IMR-90 (cell line): Measurements from ENCODE around the gene PRMT2. TPM values are rescaled to one million over a fixed set of nuclear protein-coding genes. Genes with fewer than 3 reads are reported as not detected.

Experiments used
- ATAC-seq: fragments of 200-7000 bp; cut with Tn5 transposase; 2 replicates; pipeline ENCODE4 v1.9.1; 2020; ENCODE audit warnings: low read depth, mild to moderate bottlenecking, moderate library complexity
- BruUV-seq: library from RNA; stranded (reverse); fragments of 400-500 nt; replicated peaks from 2 replicates; lab custom pipeline; 2021; lab: Mats Ljungman, UMichigan
- CTCF ChIA-PET: fragments of 300-600 bp; formaldehyde crosslinking; extraction: SDS; loops from one replicate; lab custom pipeline; 2021; ENCODE audit warnings: antibody characterized with exemption; lab: Yijun Ruan, JAX
- POLR2A ChIA-PET: fragments of 300-600 bp; sonication (Branson Sonifier 250); formaldehyde crosslinking; loops from one replicate; lab custom pipeline; 2022; ENCODE audit warnings: antibody characterized with exemption; ENCODE audit not compliant: unreplicated experiment; lab: Charles Lee
- DNase-seq: peaks from one replicate; pipeline ENCODE4 v3.0.0; 2013
- H2AFZ ChIP-seq: replicated peaks from 2 replicates; pipeline ENCODE3; 2013; ENCODE audit warnings: low read length, mild to moderate bottlenecking; ENCODE audit not compliant: poor library complexity
- H2AK5ac ChIP-seq: 2 replicates; pipeline ENCODE4 v1.6.1; 2013; ENCODE audit warnings: low read depth, low read length, inconsistent platforms
- H2AK9ac ChIP-seq: replicated peaks from 2 replicates; pipeline ENCODE3; 2013; ENCODE audit warnings: mild to moderate bottlenecking, low read depth, low read length, moderate library complexity; ENCODE audit not compliant: poor library complexity
- H2BK120ac ChIP-seq: 2 replicates; pipeline ENCODE4 v1.6.1; 2013; ENCODE audit warnings: low read depth, low read length, inconsistent platforms
- H2BK15ac ChIP-seq: 3 replicates; pipeline ENCODE4 v1.6.1; 2013; ENCODE audit warnings: low read depth, low read length, inconsistent platforms
- H2BK20ac ChIP-seq: 2 replicates; pipeline ENCODE4 v1.6.1; 2013; ENCODE audit warnings: low read depth, mild to moderate bottlenecking, inconsistent platforms, low read length, moderate library complexity
- H2BK5ac ChIP-seq: 2 replicates; pipeline ENCODE4 v1.6.1; 2013; ENCODE audit warnings: mild to moderate bottlenecking, low read depth, low read length, inconsistent platforms; ENCODE audit not compliant: poor library complexity, severe bottlenecking
- H3K14ac ChIP-seq: replicated peaks from 2 replicates; pipeline ENCODE4 v1.6.1; 2013; ENCODE audit warnings: low read depth, low read length, inconsistent platforms
- H3K18ac ChIP-seq: 2 replicates; pipeline ENCODE4 v1.6.1; 2013; ENCODE audit warnings: low read depth, low read length, control low read depth
- H3K23ac ChIP-seq: 2 replicates; pipeline ENCODE4 v1.6.1; 2013; ENCODE audit warnings: low read depth, low read length, inconsistent platforms
- H3K27ac ChIP-seq: 2 replicates; pipeline ENCODE4 v1.5.1; 2013; ENCODE audit warnings: mild to moderate bottlenecking, control low read depth, low read length; ENCODE audit not compliant: insufficient read depth
- H3K27me3 ChIP-seq: 2 replicates; pipeline ENCODE4 v1.6.1; 2013; ENCODE audit warnings: low read length; ENCODE audit not compliant: control insufficient read depth, insufficient read depth
- H3K36me3 ChIP-seq: 2 replicates; pipeline ENCODE4 v1.6.1; 2013; ENCODE audit warnings: low read length, mixed read lengths; ENCODE audit not compliant: control insufficient read depth, insufficient read depth
- H3K4ac ChIP-seq: 2 replicates; pipeline ENCODE4 v1.6.1; 2013; ENCODE audit warnings: low read depth, low read length, inconsistent platforms
- H3K4me1 ChIP-seq: 2 replicates; pipeline ENCODE4 v1.6.1; 2013; ENCODE audit warnings: low read length, mixed read lengths; ENCODE audit not compliant: control insufficient read depth, insufficient read depth
- H3K4me2 ChIP-seq: 2 replicates; pipeline ENCODE4 v1.6.1; 2013; ENCODE audit warnings: low read depth, mild to moderate bottlenecking, control low read depth, low read length, moderate library complexity
- H3K4me3 ChIP-seq: 2 replicates; pipeline ENCODE4 v1.5.1; 2013; ENCODE audit warnings: low read depth, mild to moderate bottlenecking, control low read depth, low read length, moderate library complexity; ENCODE audit not compliant: insufficient read depth
- H3K56ac ChIP-seq: 2 replicates; pipeline ENCODE4 v1.6.1; 2013; ENCODE audit warnings: low read length, inconsistent platforms; ENCODE audit not compliant: insufficient read depth; ENCODE audit errors: extremely low read depth
- H3K79me1 ChIP-seq, 2 experiments: 2 replicates each; pipeline ENCODE4 v1.6.1; 2013; ENCODE audit warnings: low read length in 2 of 2, inconsistent platforms in 1 of 2, low read depth in 1 of 2
- H3K9ac ChIP-seq: 2 replicates; pipeline ENCODE4 v1.6.1; 2013; ENCODE audit warnings: low read depth, low read length, control low read depth
- H3K9me1 ChIP-seq: 2 replicates; pipeline ENCODE4 v1.6.1; 2013; ENCODE audit warnings: low read length, inconsistent platforms; ENCODE audit not compliant: insufficient read depth
- H3K9me3 ChIP-seq: 2 replicates; pipeline ENCODE4 v1.6.1; 2013; ENCODE audit warnings: low read length; ENCODE audit not compliant: control insufficient read depth, insufficient read depth
- H4K20me1 ChIP-seq: 2 replicates; pipeline ENCODE4 v1.6.1; 2013; ENCODE audit warnings: low read length, inconsistent platforms; ENCODE audit not compliant: insufficient read depth
- H4K5ac ChIP-seq: 2 replicates; pipeline ENCODE4 v1.6.1; 2013; ENCODE audit warnings: mild to moderate bottlenecking, low read depth, low read length, control low read depth
- H4K8ac ChIP-seq, 2 experiments: 2 replicates each; pipeline ENCODE4 v1.6.1; 2013; ENCODE audit warnings: low read depth in 2 of 2, low read length in 2 of 2, control low read depth in 1 of 2, inconsistent platforms in 1 of 2
- H4K91ac ChIP-seq: 2 replicates; pipeline ENCODE4 v1.6.1; 2013; ENCODE audit warnings: low read depth, low read length, inconsistent platforms; ENCODE audit not compliant: insufficient read depth
- BHLHE40 ChIP-seq: fragments of 150-350 bp; IDR thresholded peaks from 2 replicates; pipeline ENCODE4 v1.6.1; 2016; ENCODE audit warnings: mild to moderate bottlenecking, low read depth, low read length
- CEBPB ChIP-seq: IDR thresholded peaks from 2 replicates; pipeline ENCODE4 v1.6.1; 2012; ENCODE audit warnings: low read depth, low read length, improper control_type of control experiment
- CHD1 ChIP-seq: IDR thresholded peaks from 2 replicates; pipeline ENCODE4 v1.6.1; 2012; ENCODE audit warnings: low read depth, low read length, improper control_type of control experiment
- ELK1 ChIP-seq: fragments of 150-350 bp; IDR thresholded peaks from 2 replicates; pipeline ENCODE4 v1.6.1; 2016; ENCODE audit warnings: low read depth, mild to moderate bottlenecking, low read length, moderate library complexity, borderline replicate concordance
- MAFK ChIP-seq: IDR thresholded peaks from 2 replicates; pipeline ENCODE4 v1.6.1; 2012; ENCODE audit warnings: low read depth, low read length, improper control_type of control experiment
- MAZ ChIP-seq: IDR thresholded peaks from 2 replicates; pipeline ENCODE4 v1.6.1; 2012; ENCODE audit warnings: low read depth, mild to moderate bottlenecking, low read length, improper control_type of control experiment, moderate library complexity, borderline replicate concordance
- MXI1 ChIP-seq: IDR thresholded peaks from 2 replicates; pipeline ENCODE4 v1.6.1; 2012; ENCODE audit warnings: low read depth, mild to moderate bottlenecking, low read length, moderate library complexity, borderline replicate concordance
- NFE2L2 ChIP-seq: fragments of 150-350 bp; IDR thresholded peaks from 2 replicates; pipeline ENCODE4 v1.6.1; 2016; ENCODE audit warnings: low read depth, mild to moderate bottlenecking, low read length
- POLR2A ChIP-seq: IDR thresholded peaks from 2 replicates; pipeline ENCODE4 v1.6.1; 2012; ENCODE audit warnings: mild to moderate bottlenecking, low read depth, low read length
- RAD21 ChIP-seq: IDR thresholded peaks from 2 replicates; pipeline ENCODE4 v1.6.1; 2012; ENCODE audit warnings: low read length, improper control_type of control experiment
- RCOR1 ChIP-seq: IDR thresholded peaks from 2 replicates; pipeline ENCODE4 v1.6.1; 2012; ENCODE audit warnings: mild to moderate bottlenecking, low read length, improper control_type of control experiment; ENCODE audit not compliant: insufficient replicate concordance
- SMC3 ChIP-seq: fragments of 150-350 bp; IDR thresholded peaks from 2 replicates; pipeline ENCODE4 v1.6.1; 2016; ENCODE audit warnings: low read depth, mild to moderate bottlenecking, antibody characterized with exemption, low read length, moderate library complexity
- WGBS, 2 experiments: methylation state at CpG; one replicate each; pipeline versions ENCODE4 v1.1.5 to v1.1.7; 2013; ENCODE audit warnings: missing lambda C conversion rate in 2 of 2; ENCODE audit not compliant: insufficient read length in 1 of 2; ENCODE audit errors: extremely low coverage in 2 of 2; 5-methylcytosine and 5-hydroxymethylcytosine counted together
- dilution Hi-C: fragments of 300-500 bp; cut with HindIII; formaldehyde crosslinking; loops from one replicate; pipeline ENCODE4 v1.14.3; 2018; ENCODE audit warnings: low sequenced_read_pairs; ENCODE audit not compliant: unreplicated experiment
- in situ Hi-C: fragments of 300-500 bp; cut with MboI; formaldehyde crosslinking; loops from 3 replicates; pipeline ENCODE4 v1.14.3; 2019; ENCODE audit warnings: low sequenced_read_pairs, inconsistent platforms, mixed read lengths
- intact Hi-C: fragments of 100-400 bp; cut with micrococcal nuclease; formaldehyde crosslinking; loops from 2 replicates; pipeline ENCODE4 v1.10.0; 2022
- polyA plus RNA-seq, 3 experiments: library from polyadenylated mRNA; depleted of rRNA; stranded (reverse); fragments of >200 nt; gene quantifications; 2 replicates each; pipeline ENCODE4 v1.2.3, GENCODE V29; 2012; ENCODE audit warnings: low replicate concordance in 1 of 3
- total RNA-seq: library from RNA; depleted of rRNA; stranded (reverse); fragments of >200 nt; gene quantifications from 2 replicates; pipeline ENCODE4 v1.2.3, GENCODE V29; 2012
- TF ChIP-seq, protein P1 (sequence below): conservative IDR thresholded peaks from 2 replicates; pipeline ENCODE4 v1.5.1; 2012; ENCODE audit warnings: mild to moderate bottlenecking, low read depth, low read length, improper control_type of control experiment
- TF ChIP-seq, protein P2 (sequence below): fragments of 150-350 bp; IDR thresholded peaks from 2 replicates; pipeline ENCODE4 v1.6.1; 2017; ENCODE audit warnings: mild to moderate bottlenecking, antibody characterized with exemption, low read length, low read depth

Gene PRMT2
- total and polyA plus RNA-seq, 2 of the 4 experiments (the other 2 are of a cell fraction) = 126 to 159 TPM

DNA sequence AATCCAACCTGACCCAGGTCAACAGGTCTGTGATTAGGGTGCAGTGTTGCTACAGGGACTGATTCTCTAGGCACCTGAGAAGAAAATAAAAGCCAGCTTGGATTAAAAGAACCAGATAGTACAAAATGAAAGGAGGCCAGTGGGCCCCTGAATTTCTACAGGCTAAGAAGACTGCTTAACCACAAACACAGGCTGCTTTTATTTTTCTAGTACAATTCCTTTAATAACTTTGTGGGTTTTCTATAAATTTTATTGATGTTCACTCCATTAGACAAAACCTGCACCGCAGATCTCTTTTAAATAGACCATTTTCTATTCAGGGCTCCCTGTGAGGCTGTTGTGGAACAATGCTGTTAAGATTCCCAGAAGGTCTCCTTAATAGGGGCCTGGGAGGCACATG, 9.7 kb upstream of the PRMT2 start:
- Histone ChIP-seq H2AK9ac (no peak overlapping the region), H3K4ac (no peak overlapping the region), H3K9me1 (no peaks in the 10 kb centered on the region; the same call in 1 of the 2 replicates), H3K18ac (no peak overlapping the region), H4K8ac (no peak overlapping the region), H3K27ac (no peak overlapping the region), H4K91ac (no peak overlapping the region), H3K27me3 (peaks cover 6% of the 10 kb centered on the region), H3K79me1 (no peaks in the 10 kb centered on the region), H3K36me3 (no peaks in the 10 kb centered on the region), H4K20me1 (no peaks in the 10 kb centered on the region), H3K23ac (no peak overlapping the region), H3K4me1 (no peaks in the 10 kb centered on the region), H3K9me3 (peaks cover 16% of the 10 kb centered on the region), H3K14ac (no peak overlapping the region), H2AFZ (no peak overlapping the region), H3K9ac (no peak overlapping the region), H3K56ac (no peak overlapping the region), H2BK5ac (no peak overlapping the region), H3K4me2 (no peak overlapping the region), H4K5ac (no peak overlapping the region), H2BK20ac (no peak overlapping the region), H2AK5ac (no peak overlapping the region), H3K4me3 (no peak overlapping the region), H2BK15ac (no peak overlapping the region), H2BK120ac (no peak overlapping the region)
- dilution Hi-C loops = no loop called here
- CTCF ChIA-PET = no interaction called here
- no peak for DNase-seq
- in situ Hi-C loops = no loop called here
- POLR2A ChIA-PET = no interaction called here
- no CpG with 5 or more reads among the region's 1 CpG for WGBS, 2 experiments
- no peak for TF ChIP-seq CHD1
- no peak for TF ChIP-seq MAFK
- TF ChIP-seq, protein P1, sequence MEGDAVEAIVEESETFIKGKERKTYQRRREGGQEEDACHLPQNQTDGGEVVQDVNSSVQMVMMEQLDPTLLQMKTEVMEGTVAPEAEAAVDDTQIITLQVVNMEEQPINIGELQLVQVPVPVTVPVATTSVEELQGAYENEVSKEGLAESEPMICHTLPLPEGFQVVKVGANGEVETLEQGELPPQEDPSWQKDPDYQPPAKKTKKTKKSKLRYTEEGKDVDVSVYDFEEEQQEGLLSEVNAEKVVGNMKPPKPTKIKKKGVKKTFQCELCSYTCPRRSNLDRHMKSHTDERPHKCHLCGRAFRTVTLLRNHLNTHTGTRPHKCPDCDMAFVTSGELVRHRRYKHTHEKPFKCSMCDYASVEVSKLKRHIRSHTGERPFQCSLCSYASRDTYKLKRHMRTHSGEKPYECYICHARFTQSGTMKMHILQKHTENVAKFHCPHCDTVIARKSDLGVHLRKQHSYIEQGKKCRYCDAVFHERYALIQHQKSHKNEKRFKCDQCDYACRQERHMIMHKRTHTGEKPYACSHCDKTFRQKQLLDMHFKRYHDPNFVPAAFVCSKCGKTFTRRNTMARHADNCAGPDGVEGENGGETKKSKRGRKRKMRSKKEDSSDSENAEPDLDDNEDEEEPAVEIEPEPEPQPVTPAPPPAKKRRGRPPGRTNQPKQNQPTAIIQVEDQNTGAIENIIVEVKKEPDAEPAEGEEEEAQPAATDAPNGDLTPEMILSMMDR = no peak
- no peak for TF ChIP-seq NFE2L2
- TF ChIP-seq RCOR1 = no peak
- TF ChIP-seq, protein P2, sequence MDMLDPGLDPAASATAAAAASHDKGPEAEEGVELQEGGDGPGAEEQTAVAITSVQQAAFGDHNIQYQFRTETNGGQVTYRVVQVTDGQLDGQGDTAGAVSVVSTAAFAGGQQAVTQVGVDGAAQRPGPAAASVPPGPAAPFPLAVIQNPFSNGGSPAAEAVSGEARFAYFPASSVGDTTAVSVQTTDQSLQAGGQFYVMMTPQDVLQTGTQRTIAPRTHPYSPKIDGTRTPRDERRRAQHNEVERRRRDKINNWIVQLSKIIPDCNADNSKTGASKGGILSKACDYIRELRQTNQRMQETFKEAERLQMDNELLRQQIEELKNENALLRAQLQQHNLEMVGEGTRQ = no peak
- no peak for TF ChIP-seq MAZ
- TF ChIP-seq POLR2A = no peak
- TF ChIP-seq CEBPB = no peak
- TF ChIP-seq MXI1 = no peak
- no peak for TF ChIP-seq ELK1
- TF ChIP-seq BHLHE40 = no peak
- TF ChIP-seq RAD21 = no peak
- TF ChIP-seq SMC3 = no peak
- no peak for ATAC-seq
- intact Hi-C loops = no loop called here
- BruUV-seq = no TSS peak
